Caco-2 (cell line): Measurements from ENCODE around the gene LRRIQ1. TPM values are rescaled to one million over a fixed set of nuclear protein-coding genes. Genes with fewer than 3 reads are reported as not detected.
"Not testable (repeated sequence)": the region's sequence is repeated elsewhere in the genome, so short reads cannot be mapped to it uniquely, and the experiment has no call there.

Experiments used
- BruUV-seq: library from RNA; stranded (reverse); fragments of 400-500 nt; replicated peaks from 2 replicates; lab custom pipeline; 2021; lab: Mats Ljungman, UMichigan
- CTCF ChIA-PET: fragments of 300-600 bp; sonication (Branson Sonifier 250); formaldehyde crosslinking; loops from one replicate; lab custom pipeline; 2022; ENCODE audit warnings: antibody characterized with exemption; lab: Charles Lee
- POLR2A ChIA-PET: fragments of 300-600 bp; sonication (Branson Sonifier 250); formaldehyde crosslinking; loops from one replicate; lab custom pipeline; 2022; ENCODE audit warnings: antibody characterized with exemption; lab: Charles Lee
- DNase-seq, 2 experiments: peaks; one replicate each; pipeline versions ENCODE4 v3.0.0 to v3.0.0-alpha.2; 2020 to 2022
- H3K27me3 ChIP-seq: replicated peaks from 2 replicates; pipeline ENCODE4 v1.6.0; 2011; ENCODE audit warnings: low read length; ENCODE audit not compliant: control insufficient read depth, insufficient read depth
- H3K36me3 ChIP-seq: 2 replicates; pipeline ENCODE4 v1.5.1; 2011; ENCODE audit warnings: low read length; ENCODE audit not compliant: control insufficient read depth, insufficient read depth
- H3K4me1 ChIP-seq: fragments of 250-450 bp; sonication (Bioruptor Pico); 2 replicates; pipeline ENCODE4 v1.5.1; 2020; ENCODE audit warnings: mild to moderate bottlenecking
- H3K4me3 ChIP-seq: 2 replicates; pipeline ENCODE4 v1.5.1; 2011; ENCODE audit warnings: low read depth, mild to moderate bottlenecking, control low read depth, low read length
- H3K9me3 ChIP-seq: fragments of 250-450 bp; sonication (Bioruptor Pico); 2 replicates; pipeline ENCODE4 v1.5.1; 2020; ENCODE audit warnings: mild to moderate bottlenecking, moderate library complexity
- H3K27ac Mint-ChIP-seq: one replicate; pipeline ENCODE4 v1.8.0; 2022; ENCODE audit warnings: mixed read lengths; ENCODE audit not compliant: unreplicated experiment
- H3K27me3 Mint-ChIP-seq: one replicate; pipeline ENCODE4 v1.8.0; 2022; ENCODE audit warnings: mixed read lengths; ENCODE audit not compliant: insufficient read depth, unreplicated experiment
- H3K36me3 Mint-ChIP-seq: one replicate; pipeline ENCODE4 v1.8.0; 2022; ENCODE audit warnings: mild to moderate bottlenecking, mixed read lengths; ENCODE audit not compliant: insufficient read depth, unreplicated experiment
- H3K4me1 Mint-ChIP-seq: one replicate; pipeline ENCODE4 v1.8.0; 2022; ENCODE audit warnings: low read depth, mixed read lengths; ENCODE audit not compliant: unreplicated experiment
- H3K4me3 Mint-ChIP-seq: one replicate; pipeline ENCODE4 v1.8.0; 2022; ENCODE audit warnings: mild to moderate bottlenecking, moderate library complexity, mixed read lengths; ENCODE audit not compliant: unreplicated experiment
- H3K9me3 Mint-ChIP-seq: one replicate; pipeline ENCODE4 v1.8.0; 2022; ENCODE audit warnings: mixed read lengths; ENCODE audit not compliant: unreplicated experiment
- CTCF ChIP-seq, 2 experiments: fragments of 200-600 bp in 1 of 2; IDR thresholded peaks; 1 replicate in 1 of 2; 2 replicates in 1 of 2; pipeline versions ENCODE4 v1.5.1 to v1.8.0; 2011 to 2022; ENCODE audit warnings: antibody characterized with exemption in 1 of 2, control low read depth in 1 of 2, inconsistent platforms in 1 of 2, low read depth in 1 of 2, low read length in 1 of 2, mild to moderate bottlenecking in 1 of 2, moderate library complexity in 1 of 2; ENCODE audit not compliant: insufficient read depth in 1 of 2, severe bottlenecking in 1 of 2, unreplicated experiment in 1 of 2
- intact Hi-C: fragments of 100-400 bp; cut with micrococcal nuclease; formaldehyde crosslinking; loops from one replicate; pipeline ENCODE4 v1.10.0; 2022; ENCODE audit not compliant: unreplicated experiment
- total RNA-seq: library from RNA; stranded (reverse); gene quantifications from 2 replicates; pipeline ENCODE4 v1.2.3, GENCODE V29; 2022

Gene LRRIQ1
- total RNA-seq, 1 experiment from 2014 or later: not detected

DNA sequence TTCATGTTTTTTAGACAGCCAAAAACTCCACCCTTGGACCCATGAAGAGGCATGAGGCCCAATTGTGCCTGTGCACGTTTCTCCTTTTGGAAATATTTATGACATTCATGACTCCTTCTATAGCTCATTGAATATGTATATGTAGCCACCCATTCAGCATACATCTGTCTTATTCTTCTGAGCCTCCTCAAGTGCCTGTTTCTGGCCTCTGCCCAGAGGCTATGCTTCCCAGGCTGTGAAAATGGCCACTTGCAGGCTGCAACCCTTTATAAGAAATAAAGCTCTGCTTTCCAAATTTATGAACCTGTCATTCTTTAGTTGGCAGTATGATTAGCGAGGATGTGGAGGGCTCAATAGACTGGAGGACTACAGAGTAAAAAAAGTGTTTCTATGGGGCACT is 35.4 kb upstream of the LRRIQ1 start:
- ChIA-PET POLR2A (no interaction called here), CTCF (no interaction called here)
- Histone ChIP-seq H3K27me3 (no peaks in the 10 kb centered on the region; the same call in 1 of the 2 replicates), H3K4me1 (no peaks in the 10 kb centered on the region), H3K4me3 (no peak overlapping the region), H3K9me3 (no peaks in the 10 kb centered on the region), H3K36me3 (no peaks in the 10 kb centered on the region)
- no peak for DNase-seq
- BruUV-seq: no TSS peak
- TF ChIP-seq CTCF (IDR thresholded peaks at IDR 0.05; ENCODE audit: insufficient read depth in 1 of 2, low read depth in 1 of 2, low read length in 1 of 2, severe bottlenecking in 1 of 2, unreplicated experiment in 1 of 2): no peak
- no peak overlapping the region for H3K4me3 Mint-ChIP-seq
- intact Hi-C loops: no loop called here
- no peaks in the 10 kb centered on the region for H3K9me3 Mint-ChIP-seq
- no peak overlapping the region for H3K27ac Mint-ChIP-seq
- no peaks in the 10 kb centered on the region for H3K27me3 Mint-ChIP-seq
- H3K36me3 Mint-ChIP-seq: no peaks in the 10 kb centered on the region
- H3K4me1 Mint-ChIP-seq: no peaks in the 10 kb centered on the region

- H3K27me3 Mint-ChIP-seq: no peaks in the 10 kb centered on the region
- no peak overlapping the region for H3K27ac Mint-ChIP-seq
- H3K4me3 Mint-ChIP-seq: no peak overlapping the region
- DNase-seq: no peak
- no peaks in the 10 kb centered on the region for H3K36me3 ChIP-seq
- H3K27me3 ChIP-seq: no peaks in the 10 kb centered on the region; the same call in 1 of the 2 replicates
- no TSS peak for BruUV-seq
- TF ChIP-seq CTCF (IDR thresholded peaks at IDR 0.05; ENCODE audit: insufficient read depth in 1 of 2, low read depth in 1 of 2, low read length in 1 of 2, severe bottlenecking in 1 of 2, unreplicated experiment in 1 of 2): no peak
- H3K4me1 ChIP-seq: no peaks in the 10 kb centered on the region
- POLR2A ChIA-PET: no interaction called here
- H3K9me3 Mint-ChIP-seq: no peaks in the 10 kb centered on the region
- no peaks in the 10 kb centered on the region for H3K4me1 Mint-ChIP-seq
- CTCF ChIA-PET: no interaction called here
- H3K4me3 ChIP-seq: no peak overlapping the region
- intact Hi-C loops: no loop called here
- H3K9me3 ChIP-seq: no peaks in the 10 kb centered on the region
- no peaks in the 10 kb centered on the region for H3K36me3 Mint-ChIP-seq
These were observed 33.3 kb upstream of the LRRIQ1 start for GRCh38 chr12:85002778-85003296.

GRCh38 chr12:85004204-85004603 is 31.9 kb upstream of the LRRIQ1 start:
- ChIA-PET POLR2A (no interaction called here), CTCF (no interaction called here)
- intact Hi-C loops: no loop called here
- Mint-ChIP-seq H3K27ac (no peak overlapping the region), H3K4me1 (no peaks in the 10 kb centered on the region), H3K9me3 (no peaks in the 10 kb centered on the region), H3K27me3 (peaks cover under 1% of the 10 kb centered on the region), H3K4me3 (no peak overlapping the region), H3K36me3 (no peaks in the 10 kb centered on the region)
- BruUV-seq: no TSS peak
- TF ChIP-seq CTCF (IDR thresholded peaks at IDR 0.05; ENCODE audit: insufficient read depth in 1 of 2, low read depth in 1 of 2, low read length in 1 of 2, severe bottlenecking in 1 of 2, unreplicated experiment in 1 of 2): no peak
- Histone ChIP-seq H3K27me3 (no peaks in the 10 kb centered on the region; the same call in 1 of the 2 replicates), H3K9me3 (no peaks in the 10 kb centered on the region), H3K36me3 (no peaks in the 10 kb centered on the region), H3K4me3 (no peak overlapping the region), H3K4me1 (no peaks in the 10 kb centered on the region)
- no peak for DNase-seq

GRCh38 chr12:85005047-85005446 is 31.1 kb upstream of the LRRIQ1 start:
- H3K4me3 Mint-ChIP-seq, H3K27me3 Mint-ChIP-seq, BruUV-seq, H3K4me1 Mint-ChIP-seq, H3K27me3 ChIP-seq, H3K4me1 ChIP-seq, H3K36me3 Mint-ChIP-seq, POLR2A ChIA-PET, CTCF ChIA-PET, intact Hi-C loops, H3K36me3 ChIP-seq, H3K4me3 ChIP-seq, H3K9me3 ChIP-seq, H3K9me3 Mint-ChIP-seq, H3K27ac Mint-ChIP-seq, DNase-seq: not testable (repeated sequence)
